ENCODE results near the gene DHRS7. TPM values are rescaled to one million over a fixed set of nuclear protein-coding genes. Genes with fewer than 3 reads are reported as not detected.

DHRS7 gene
- total and polyA plus RNA-seq, 10 of the 15 experiments (the other 5 are each of a cell fraction or from before 2014, with no cell fraction given), result 55.0 to 99.8 (median 62.2) TPM

- FAIRE-seq, result no peak
- Histone ChIP-seq H3K4me3 (no peak overlapping the region), H3K27ac (ENCODE audit: control insufficient read depth, insufficient read depth) (peak overlapping the region; percentile 8; the same call in 1 of the 2 replicates), H3K27me3 (replicated peaks in 1 of 2; ENCODE audit: control insufficient read depth in 2 of 2, insufficient read depth in 2 of 2, low read length in 1 of 2) (no peaks in the 10 kb centered on the region), H3K36me3 (ENCODE audit: control insufficient read depth in 2 of 2, insufficient read depth in 2 of 2, low read length in 1 of 2) (no peaks in the 10 kb centered on the region), H2AFZ (ENCODE audit: control insufficient read depth, low read depth, low read length) (peak overlapping the region; percentile 52), H3K79me2 (ENCODE audit: control insufficient read depth, insufficient read depth, low read length) (no peaks in the 10 kb centered on the region), H4K20me1 (ENCODE audit: control insufficient read depth, insufficient read depth) (no peaks in the 10 kb centered on the region), H3K9me3 (replicated peaks; ENCODE audit: control insufficient read depth, insufficient read depth, low read length) (no peaks in the 10 kb centered on the region), H3K9ac (ENCODE audit: control insufficient read depth, insufficient read depth, low read length) (no peak overlapping the region), H3K4me2 (ENCODE audit: control insufficient read depth, insufficient read depth) (no peak overlapping the region), H3K4me1 (ENCODE audit: control insufficient read depth, insufficient read depth, low read length) (peaks cover 10% of the 10 kb centered on the region; the same call in 1 of the 2 replicates)
- ATAC-seq, result peak; percentile 69
- DNase-seq (ENCODE audit: low read depth, low spot score), result no peak
- RAD21 ChIA-PET (ENCODE audit: unreplicated experiment), result interaction anchor here (0.6 to 11.0 kb wide), 11 partner anchors 10 to 371 kb away, joined by 3 to 153 read pairs (median 4); partner anchors contain the start of genes DHRS7 and PPM1A
- CTCF ChIA-PET, result interaction anchor here (0.6 to 12.5 kb wide), 19 partner anchors 7 to 836 kb away, joined by 3 to 231 read pairs (median 4); no protein-coding TSS in a partner anchor
- 68% methylated on average over 4 of the region's 4 CpGs for whole genome bisulfite sequencing (ENCODE audit: insufficient coverage, insufficient replicate concordance, low lambda C conversion rate, missing lambda C conversion rate)
- intact Hi-C loops (cut with micrococcal nuclease; ENCODE audit: unreplicated experiment), result loop anchor here (5.0 kb wide), 1 partner anchor 137 kb away; no protein-coding TSS in a partner anchor
- POLR2A ChIA-PET, result interaction anchor here (0.5 to 1.6 kb wide), 6 partner anchors 14 to 141 kb away, joined by 3 to 6 read pairs (median 4); partner anchors contain the start of gene PPM1A
- no TSS peak for BruUV-seq (replicated peaks)
- in situ Hi-C loops (cut with MboI), result loop anchor here (5.0 kb wide), 4 partner anchors 128 to 558 kb away; no protein-coding TSS in a partner anchor
- SMC1A ChIA-PET (ENCODE audit: uncharacterized antibody, unreplicated experiment), result interaction anchor here (0.6 to 12.2 kb wide), 25 partner anchors 10 to 435 kb away, joined by 3 to 199 read pairs (median 4); no protein-coding TSS in a partner anchor
- no peak for TF ChIP-seq ZNF622 (IDR thresholded peaks at IDR 0.05)
- no peak for TF ChIP-seq ZBTB11 (CRISPR knock-in tag; IDR thresholded peaks at IDR 0.05)
- TF ChIP-seq MEF2A (IDR thresholded peaks at IDR 0.05; ENCODE audit: insufficient read depth, low read depth, low read length), result 0 out of 2 replicates have a peak, but pooled peaks have one; percentile 28
- TF ChIP-seq E2F8 (IDR thresholded peaks at IDR 0.05; ENCODE audit: low read depth, partially characterized antibody), result no peak
- TF ChIP-seq SMARCA5 (IDR thresholded peaks at IDR 0.05), result no peak
- TF ChIP-seq SUZ12 (IDR thresholded peaks at IDR 0.05; ENCODE audit: unreplicated experiment), result no peak
- no peak for TF ChIP-seq WRNIP1 (IDR thresholded peaks at IDR 0.05; ENCODE audit: borderline replicate concordance, low read depth, low read length)
- TF ChIP-seq PML (IDR thresholded peaks at IDR 0.05; ENCODE audit: low read length), result no peak
- no peak for TF ChIP-seq NRF1 (conservative IDR thresholded peaks at IDR 0.05; ENCODE audit: low read depth, low read length)
- no peak for TF ChIP-seq GATAD2B (conservative IDR thresholded peaks at IDR 0.05; ENCODE audit: low read depth)
- no peak for TF ChIP-seq ZBTB33 (IDR thresholded peaks at IDR 0.05)
- TF ChIP-seq JUNB (IDR thresholded peaks at IDR 0.05), result peak; percentile 84
Observed at GRCh38 chr14:60189923-60190840, 25.0 kb upstream of the DHRS7 start.

Measured in GM12878 (cell line).